IMR-90 (cell line): ENCODE data around the gene C6orf89. TPM values are rescaled to one million over a fixed set of nuclear protein-coding genes. Genes with fewer than 3 reads are reported as not detected.

Source experiments
- ATAC-seq: fragments of 200-7000 bp; cut with Tn5 transposase; 2 replicates; pipeline ENCODE4 v1.9.1; 2020; ENCODE audit warnings: low read depth, mild to moderate bottlenecking, moderate library complexity
- BruUV-seq: library from RNA; stranded (reverse); fragments of 400-500 nt; replicated peaks from 2 replicates; lab custom pipeline; 2021; lab: Mats Ljungman, UMichigan
- CTCF ChIA-PET: fragments of 300-600 bp; formaldehyde crosslinking; extraction: SDS; loops from one replicate; lab custom pipeline; 2021; ENCODE audit warnings: antibody characterized with exemption; lab: Yijun Ruan, JAX
- POLR2A ChIA-PET: fragments of 300-600 bp; sonication (Branson Sonifier 250); formaldehyde crosslinking; loops from one replicate; lab custom pipeline; 2022; ENCODE audit warnings: antibody characterized with exemption; ENCODE audit not compliant: unreplicated experiment; lab: Charles Lee
- DNase-seq: peaks from one replicate; pipeline ENCODE4 v3.0.0; 2013
- H2AFZ ChIP-seq: replicated peaks from 2 replicates; pipeline ENCODE3; 2013; ENCODE audit warnings: low read length, mild to moderate bottlenecking; ENCODE audit not compliant: poor library complexity
- H2AK5ac ChIP-seq: 2 replicates; pipeline ENCODE4 v1.6.1; 2013; ENCODE audit warnings: low read depth, low read length, inconsistent platforms
- H2AK9ac ChIP-seq: replicated peaks from 2 replicates; pipeline ENCODE3; 2013; ENCODE audit warnings: mild to moderate bottlenecking, low read depth, low read length, moderate library complexity; ENCODE audit not compliant: poor library complexity
- H2BK120ac ChIP-seq: 2 replicates; pipeline ENCODE4 v1.6.1; 2013; ENCODE audit warnings: low read depth, low read length, inconsistent platforms
- H2BK15ac ChIP-seq: 3 replicates; pipeline ENCODE4 v1.6.1; 2013; ENCODE audit warnings: low read depth, low read length, inconsistent platforms
- H2BK20ac ChIP-seq: 2 replicates; pipeline ENCODE4 v1.6.1; 2013; ENCODE audit warnings: low read depth, mild to moderate bottlenecking, inconsistent platforms, low read length, moderate library complexity
- H2BK5ac ChIP-seq: 2 replicates; pipeline ENCODE4 v1.6.1; 2013; ENCODE audit warnings: mild to moderate bottlenecking, low read depth, low read length, inconsistent platforms; ENCODE audit not compliant: poor library complexity, severe bottlenecking
- H3K14ac ChIP-seq: replicated peaks from 2 replicates; pipeline ENCODE4 v1.6.1; 2013; ENCODE audit warnings: low read depth, low read length, inconsistent platforms
- H3K18ac ChIP-seq: 2 replicates; pipeline ENCODE4 v1.6.1; 2013; ENCODE audit warnings: low read depth, low read length, control low read depth
- H3K23ac ChIP-seq: 2 replicates; pipeline ENCODE4 v1.6.1; 2013; ENCODE audit warnings: low read depth, low read length, inconsistent platforms
- H3K27ac ChIP-seq: 2 replicates; pipeline ENCODE4 v1.5.1; 2013; ENCODE audit warnings: mild to moderate bottlenecking, control low read depth, low read length; ENCODE audit not compliant: insufficient read depth
- H3K27me3 ChIP-seq: 2 replicates; pipeline ENCODE4 v1.6.1; 2013; ENCODE audit warnings: low read length; ENCODE audit not compliant: control insufficient read depth, insufficient read depth
- H3K36me3 ChIP-seq: 2 replicates; pipeline ENCODE4 v1.6.1; 2013; ENCODE audit warnings: low read length, mixed read lengths; ENCODE audit not compliant: control insufficient read depth, insufficient read depth
- H3K4ac ChIP-seq: 2 replicates; pipeline ENCODE4 v1.6.1; 2013; ENCODE audit warnings: low read depth, low read length, inconsistent platforms
- H3K4me1 ChIP-seq: 2 replicates; pipeline ENCODE4 v1.6.1; 2013; ENCODE audit warnings: low read length, mixed read lengths; ENCODE audit not compliant: control insufficient read depth, insufficient read depth
- H3K4me2 ChIP-seq: 2 replicates; pipeline ENCODE4 v1.6.1; 2013; ENCODE audit warnings: low read depth, mild to moderate bottlenecking, control low read depth, low read length, moderate library complexity
- H3K4me3 ChIP-seq: 2 replicates; pipeline ENCODE4 v1.5.1; 2013; ENCODE audit warnings: low read depth, mild to moderate bottlenecking, control low read depth, low read length, moderate library complexity; ENCODE audit not compliant: insufficient read depth
- H3K56ac ChIP-seq: 2 replicates; pipeline ENCODE4 v1.6.1; 2013; ENCODE audit warnings: low read length, inconsistent platforms; ENCODE audit not compliant: insufficient read depth; ENCODE audit errors: extremely low read depth
- H3K79me1 ChIP-seq, 2 experiments: 2 replicates each; pipeline ENCODE4 v1.6.1; 2013; ENCODE audit warnings: low read length in 2 of 2, inconsistent platforms in 1 of 2, low read depth in 1 of 2
- H3K9ac ChIP-seq: 2 replicates; pipeline ENCODE4 v1.6.1; 2013; ENCODE audit warnings: low read depth, low read length, control low read depth
- H3K9me1 ChIP-seq: 2 replicates; pipeline ENCODE4 v1.6.1; 2013; ENCODE audit warnings: low read length, inconsistent platforms; ENCODE audit not compliant: insufficient read depth
- H3K9me3 ChIP-seq: 2 replicates; pipeline ENCODE4 v1.6.1; 2013; ENCODE audit warnings: low read length; ENCODE audit not compliant: control insufficient read depth, insufficient read depth
- H4K20me1 ChIP-seq: 2 replicates; pipeline ENCODE4 v1.6.1; 2013; ENCODE audit warnings: low read length, inconsistent platforms; ENCODE audit not compliant: insufficient read depth
- H4K5ac ChIP-seq: 2 replicates; pipeline ENCODE4 v1.6.1; 2013; ENCODE audit warnings: mild to moderate bottlenecking, low read depth, low read length, control low read depth
- H4K8ac ChIP-seq, 2 experiments: 2 replicates each; pipeline ENCODE4 v1.6.1; 2013; ENCODE audit warnings: low read depth in 2 of 2, low read length in 2 of 2, control low read depth in 1 of 2, inconsistent platforms in 1 of 2
- H4K91ac ChIP-seq: 2 replicates; pipeline ENCODE4 v1.6.1; 2013; ENCODE audit warnings: low read depth, low read length, inconsistent platforms; ENCODE audit not compliant: insufficient read depth
- BHLHE40 ChIP-seq: fragments of 150-350 bp; IDR thresholded peaks from 2 replicates; pipeline ENCODE4 v1.6.1; 2016; ENCODE audit warnings: mild to moderate bottlenecking, low read depth, low read length
- CEBPB ChIP-seq: IDR thresholded peaks from 2 replicates; pipeline ENCODE4 v1.6.1; 2012; ENCODE audit warnings: low read depth, low read length, improper control_type of control experiment
- CHD1 ChIP-seq: IDR thresholded peaks from 2 replicates; pipeline ENCODE4 v1.6.1; 2012; ENCODE audit warnings: low read depth, low read length, improper control_type of control experiment
- FOS ChIP-seq: fragments of 150-350 bp; IDR thresholded peaks from 2 replicates; pipeline ENCODE4 v1.6.1; 2016; ENCODE audit warnings: low read depth, low read length
- MAFK ChIP-seq: IDR thresholded peaks from 2 replicates; pipeline ENCODE4 v1.6.1; 2012; ENCODE audit warnings: low read depth, low read length, improper control_type of control experiment
- MAZ ChIP-seq: IDR thresholded peaks from 2 replicates; pipeline ENCODE4 v1.6.1; 2012; ENCODE audit warnings: low read depth, mild to moderate bottlenecking, low read length, improper control_type of control experiment, moderate library complexity, borderline replicate concordance
- MXI1 ChIP-seq: IDR thresholded peaks from 2 replicates; pipeline ENCODE4 v1.6.1; 2012; ENCODE audit warnings: low read depth, mild to moderate bottlenecking, low read length, moderate library complexity, borderline replicate concordance
- RAD21 ChIP-seq: IDR thresholded peaks from 2 replicates; pipeline ENCODE4 v1.6.1; 2012; ENCODE audit warnings: low read length, improper control_type of control experiment
- SMC3 ChIP-seq: fragments of 150-350 bp; IDR thresholded peaks from 2 replicates; pipeline ENCODE4 v1.6.1; 2016; ENCODE audit warnings: low read depth, mild to moderate bottlenecking, antibody characterized with exemption, low read length, moderate library complexity
- WGBS, 2 experiments: methylation state at CpG; one replicate each; pipeline versions ENCODE4 v1.1.5 to v1.1.7; 2013; ENCODE audit warnings: missing lambda C conversion rate in 2 of 2; ENCODE audit not compliant: insufficient read length in 1 of 2; ENCODE audit errors: extremely low coverage in 2 of 2; 5-methylcytosine and 5-hydroxymethylcytosine counted together
- dilution Hi-C: fragments of 300-500 bp; cut with HindIII; formaldehyde crosslinking; loops from one replicate; pipeline ENCODE4 v1.14.3; 2018; ENCODE audit warnings: low sequenced_read_pairs; ENCODE audit not compliant: unreplicated experiment
- in situ Hi-C: fragments of 300-500 bp; cut with MboI; formaldehyde crosslinking; loops from 3 replicates; pipeline ENCODE4 v1.14.3; 2019; ENCODE audit warnings: low sequenced_read_pairs, inconsistent platforms, mixed read lengths
- intact Hi-C: fragments of 100-400 bp; cut with micrococcal nuclease; formaldehyde crosslinking; loops from 2 replicates; pipeline ENCODE4 v1.10.0; 2022
- polyA plus RNA-seq, 3 experiments: library from polyadenylated mRNA; depleted of rRNA; stranded (reverse); fragments of >200 nt; gene quantifications; 2 replicates each; pipeline ENCODE4 v1.2.3, GENCODE V29; 2012; ENCODE audit warnings: low replicate concordance in 1 of 3
- total RNA-seq: library from RNA; depleted of rRNA; stranded (reverse); fragments of >200 nt; gene quantifications from 2 replicates; pipeline ENCODE4 v1.2.3, GENCODE V29; 2012
- TF ChIP-seq, protein P1 (sequence below): fragments of 150-350 bp; IDR thresholded peaks from 2 replicates; pipeline ENCODE4 v1.6.1; 2016; ENCODE audit warnings: low read depth, mild to moderate bottlenecking, low read length, moderate library complexity, borderline replicate concordance
- TF ChIP-seq, protein P2 (sequence below): conservative IDR thresholded peaks from 2 replicates; pipeline ENCODE4 v1.5.1; 2012; ENCODE audit warnings: mild to moderate bottlenecking, low read depth, low read length, improper control_type of control experiment
- TF ChIP-seq, protein P3 (sequence below): fragments of 150-350 bp; IDR thresholded peaks from 2 replicates; pipeline ENCODE4 v1.6.1; 2017; ENCODE audit warnings: mild to moderate bottlenecking, antibody characterized with exemption, low read length, low read depth

The C6orf89 gene
- total and polyA plus RNA-seq, 2 of the 4 experiments (the other 2 are of a cell fraction): 30.8 to 52.3 TPM

DNA sequence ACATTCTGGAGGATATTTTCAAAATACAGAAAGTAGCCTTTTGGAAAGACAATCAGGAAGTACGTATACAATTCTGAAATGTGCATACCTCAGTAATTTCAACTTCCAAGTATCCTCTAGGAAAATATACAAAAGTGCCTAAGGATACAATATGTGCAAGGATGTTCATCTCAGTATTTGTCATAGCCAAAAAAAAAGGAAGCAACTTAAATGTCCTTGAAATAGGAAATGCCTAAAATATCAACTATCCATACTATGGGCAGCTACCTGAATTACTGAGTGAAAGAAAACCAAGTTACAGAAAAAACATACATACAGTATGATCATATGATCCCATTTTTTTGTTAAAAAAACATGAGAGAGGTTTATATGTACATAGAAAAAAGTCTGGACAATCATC is 12.6 kb upstream of the C6orf89 start:
- Histone ChIP-seq H4K8ac (no peak overlapping the region), H3K9me3 (no peaks in the 10 kb centered on the region), H2BK5ac (no peak overlapping the region), H4K20me1 (no peaks in the 10 kb centered on the region), H3K9me1 (0 out of 2 replicates have a peak, but pooled peaks cover 6% of the 10 kb centered on the region), H3K23ac (no peak overlapping the region), H4K91ac (no peak overlapping the region), H2AFZ (no peak overlapping the region), H3K27ac (no peak overlapping the region), H3K56ac (no peak overlapping the region), H2BK20ac (no peak overlapping the region), H2BK15ac (no peak overlapping the region), H4K5ac (no peak overlapping the region), H2AK9ac (no peak overlapping the region), H3K79me1 (peaks cover 30 to 40% of the 10 kb centered on the region in 2 experiments), H3K4me3 (no peak overlapping the region), H3K9ac (no peak overlapping the region), H2BK120ac (no peak overlapping the region), H3K4ac (no peak overlapping the region), H3K14ac (no peak overlapping the region), H3K4me1 (peaks cover 4% of the 10 kb centered on the region), H3K36me3 (peaks cover 4% of the 10 kb centered on the region), H3K18ac (no peak overlapping the region), H3K4me2 (no peak overlapping the region), H3K27me3 (no peaks in the 10 kb centered on the region), H2AK5ac (no peak overlapping the region)
- TF ChIP-seq, protein P1, sequence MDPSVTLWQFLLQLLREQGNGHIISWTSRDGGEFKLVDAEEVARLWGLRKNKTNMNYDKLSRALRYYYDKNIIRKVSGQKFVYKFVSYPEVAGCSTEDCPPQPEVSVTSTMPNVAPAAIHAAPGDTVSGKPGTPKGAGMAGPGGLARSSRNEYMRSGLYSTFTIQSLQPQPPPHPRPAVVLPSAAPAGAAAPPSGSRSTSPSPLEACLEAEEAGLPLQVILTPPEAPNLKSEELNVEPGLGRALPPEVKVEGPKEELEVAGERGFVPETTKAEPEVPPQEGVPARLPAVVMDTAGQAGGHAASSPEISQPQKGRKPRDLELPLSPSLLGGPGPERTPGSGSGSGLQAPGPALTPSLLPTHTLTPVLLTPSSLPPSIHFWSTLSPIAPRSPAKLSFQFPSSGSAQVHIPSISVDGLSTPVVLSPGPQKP: no peak
- no peak for TF ChIP-seq CHD1
- no peak for TF ChIP-seq BHLHE40
- no peak for TF ChIP-seq CEBPB
- TF ChIP-seq MXI1: no peak
- no peak for TF ChIP-seq MAFK
- TF ChIP-seq FOS: no peak
- no peak for TF ChIP-seq SMC3
- TF ChIP-seq, protein P2, sequence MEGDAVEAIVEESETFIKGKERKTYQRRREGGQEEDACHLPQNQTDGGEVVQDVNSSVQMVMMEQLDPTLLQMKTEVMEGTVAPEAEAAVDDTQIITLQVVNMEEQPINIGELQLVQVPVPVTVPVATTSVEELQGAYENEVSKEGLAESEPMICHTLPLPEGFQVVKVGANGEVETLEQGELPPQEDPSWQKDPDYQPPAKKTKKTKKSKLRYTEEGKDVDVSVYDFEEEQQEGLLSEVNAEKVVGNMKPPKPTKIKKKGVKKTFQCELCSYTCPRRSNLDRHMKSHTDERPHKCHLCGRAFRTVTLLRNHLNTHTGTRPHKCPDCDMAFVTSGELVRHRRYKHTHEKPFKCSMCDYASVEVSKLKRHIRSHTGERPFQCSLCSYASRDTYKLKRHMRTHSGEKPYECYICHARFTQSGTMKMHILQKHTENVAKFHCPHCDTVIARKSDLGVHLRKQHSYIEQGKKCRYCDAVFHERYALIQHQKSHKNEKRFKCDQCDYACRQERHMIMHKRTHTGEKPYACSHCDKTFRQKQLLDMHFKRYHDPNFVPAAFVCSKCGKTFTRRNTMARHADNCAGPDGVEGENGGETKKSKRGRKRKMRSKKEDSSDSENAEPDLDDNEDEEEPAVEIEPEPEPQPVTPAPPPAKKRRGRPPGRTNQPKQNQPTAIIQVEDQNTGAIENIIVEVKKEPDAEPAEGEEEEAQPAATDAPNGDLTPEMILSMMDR: no peak
- TF ChIP-seq, protein P3, sequence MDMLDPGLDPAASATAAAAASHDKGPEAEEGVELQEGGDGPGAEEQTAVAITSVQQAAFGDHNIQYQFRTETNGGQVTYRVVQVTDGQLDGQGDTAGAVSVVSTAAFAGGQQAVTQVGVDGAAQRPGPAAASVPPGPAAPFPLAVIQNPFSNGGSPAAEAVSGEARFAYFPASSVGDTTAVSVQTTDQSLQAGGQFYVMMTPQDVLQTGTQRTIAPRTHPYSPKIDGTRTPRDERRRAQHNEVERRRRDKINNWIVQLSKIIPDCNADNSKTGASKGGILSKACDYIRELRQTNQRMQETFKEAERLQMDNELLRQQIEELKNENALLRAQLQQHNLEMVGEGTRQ: no peak
- TF ChIP-seq RAD21: no peak
- no peak for TF ChIP-seq MAZ
- no CpG with 5 or more reads among the region's 1 CpG for WGBS, 2 experiments
- POLR2A ChIA-PET: no interaction called here
- BruUV-seq: no TSS peak
- ATAC-seq: no peak
- in situ Hi-C loops (no loop called here), intact Hi-C loops (no loop called here), dilution Hi-C loops (no loop called here)
- no peak for DNase-seq
- CTCF ChIA-PET: interaction anchor here (1.1 to 1.3 kb wide), 2 partner anchors 12 to 114 kb away, joined by 3 to 4 read pairs; no protein-coding TSS in a partner anchor
